WTC11 (cell line): ENCODE results near the gene TNFRSF14.

Experiments
- NR1H2 ChIP-seq: sonication (generic); formaldehyde crosslinking; IDR thresholded peaks from 2 replicates; pipeline ENCODE4 v1.9.0; 2021; ENCODE audit warnings: mild to moderate bottlenecking, moderate library complexity, missing genetic modification reagents
- TEAD1 ChIP-seq: sonication (generic); formaldehyde crosslinking; IDR thresholded peaks from 2 replicates; pipeline ENCODE4 v1.8.0; 2022; ENCODE audit warnings: mild to moderate bottlenecking, missing genetic modification reagents
- TF ChIP-seq, protein P1 (sequence below): fragments of 200-600 bp; IDR thresholded peaks from 2 replicates; pipeline ENCODE4 v1.8.0; 2022; ENCODE audit warnings: antibody characterized with exemption
- TF ChIP-seq, protein P2 (sequence below): fragments of 250-450 bp; sonication (Bioruptor Pico); IDR thresholded peaks from 2 replicates; pipeline ENCODE4 v1.9.0; 2021; ENCODE audit warnings: mild to moderate bottlenecking
- TF ChIP-seq, protein P3 (sequence below): fragments of 250-450 bp; sonication (Bioruptor Pico); IDR thresholded peaks from 2 replicates; pipeline ENCODE4 v2.1.2; 2022; ENCODE audit warnings: mild to moderate bottlenecking, moderate library complexity
- TF ChIP-seq, protein P4 (sequence below): sonication (generic); formaldehyde crosslinking; IDR thresholded peaks from 2 replicates; pipeline ENCODE4 v1.8.0; 2022; ENCODE audit warnings: mild to moderate bottlenecking, missing genetic modification reagents
- TF ChIP-seq, protein P5 (sequence below): fragments of 250-450 bp; sonication (Bioruptor Pico); IDR thresholded peaks from 2 replicates; pipeline ENCODE4 v1.9.0; 2021; ENCODE audit warnings: mild to moderate bottlenecking
- TF ChIP-seq, protein P6 (sequence below): sonication (generic); formaldehyde crosslinking; IDR thresholded peaks from 2 replicates; pipeline ENCODE4 v1.8.1; 2023; ENCODE audit warnings: mild to moderate bottlenecking, missing genetic modification reagents
- TF ChIP-seq, protein P7 (sequence below): sonication (generic); formaldehyde crosslinking; IDR thresholded peaks from 2 replicates; pipeline ENCODE4 v1.8.1; 2023; ENCODE audit warnings: mild to moderate bottlenecking, moderate library complexity, missing genetic modification reagents
- TF ChIP-seq, protein P8 (sequence below): sonication (generic); formaldehyde crosslinking; IDR thresholded peaks from 2 replicates; pipeline ENCODE4 v1.8.1; 2023; ENCODE audit warnings: mild to moderate bottlenecking, missing genetic modification reagents, borderline replicate concordance
- TF ChIP-seq, protein P9 (sequence below): sonication (generic); formaldehyde crosslinking; IDR thresholded peaks from 2 replicates; pipeline ENCODE4 v1.8.0; 2023; ENCODE audit warnings: missing genetic modification reagents
- TF ChIP-seq, protein P10 (sequence below): sonication (generic); formaldehyde crosslinking; conservative IDR thresholded peaks from 2 replicates; pipeline ENCODE4 v1.8.1; 2022; ENCODE audit warnings: mild to moderate bottlenecking, missing genetic modification reagents

DNA sequence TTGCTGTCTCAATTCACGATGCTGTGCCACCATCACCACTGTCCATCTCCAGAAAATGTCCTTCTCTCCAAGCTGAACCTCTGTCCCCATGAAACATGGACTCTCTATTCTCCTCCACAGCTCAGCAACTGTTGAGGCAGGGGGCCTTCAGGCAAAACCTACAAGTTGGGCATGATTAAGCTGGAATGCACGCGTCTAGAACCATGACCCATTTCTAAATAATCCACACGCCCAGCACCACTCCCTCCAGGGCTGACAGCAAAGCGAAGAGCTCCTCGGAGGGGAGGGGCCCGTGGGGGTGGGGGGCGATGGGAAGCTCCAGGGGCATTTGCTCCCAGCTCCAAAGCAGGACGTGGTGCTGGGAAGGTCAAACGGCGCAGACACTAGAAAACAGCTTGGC is 22.8 kb upstream of the TNFRSF14 start:
- TF ChIP-seq, protein P1, sequence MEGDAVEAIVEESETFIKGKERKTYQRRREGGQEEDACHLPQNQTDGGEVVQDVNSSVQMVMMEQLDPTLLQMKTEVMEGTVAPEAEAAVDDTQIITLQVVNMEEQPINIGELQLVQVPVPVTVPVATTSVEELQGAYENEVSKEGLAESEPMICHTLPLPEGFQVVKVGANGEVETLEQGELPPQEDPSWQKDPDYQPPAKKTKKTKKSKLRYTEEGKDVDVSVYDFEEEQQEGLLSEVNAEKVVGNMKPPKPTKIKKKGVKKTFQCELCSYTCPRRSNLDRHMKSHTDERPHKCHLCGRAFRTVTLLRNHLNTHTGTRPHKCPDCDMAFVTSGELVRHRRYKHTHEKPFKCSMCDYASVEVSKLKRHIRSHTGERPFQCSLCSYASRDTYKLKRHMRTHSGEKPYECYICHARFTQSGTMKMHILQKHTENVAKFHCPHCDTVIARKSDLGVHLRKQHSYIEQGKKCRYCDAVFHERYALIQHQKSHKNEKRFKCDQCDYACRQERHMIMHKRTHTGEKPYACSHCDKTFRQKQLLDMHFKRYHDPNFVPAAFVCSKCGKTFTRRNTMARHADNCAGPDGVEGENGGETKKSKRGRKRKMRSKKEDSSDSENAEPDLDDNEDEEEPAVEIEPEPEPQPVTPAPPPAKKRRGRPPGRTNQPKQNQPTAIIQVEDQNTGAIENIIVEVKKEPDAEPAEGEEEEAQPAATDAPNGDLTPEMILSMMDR = no peak
- TF ChIP-seq, protein P2, sequence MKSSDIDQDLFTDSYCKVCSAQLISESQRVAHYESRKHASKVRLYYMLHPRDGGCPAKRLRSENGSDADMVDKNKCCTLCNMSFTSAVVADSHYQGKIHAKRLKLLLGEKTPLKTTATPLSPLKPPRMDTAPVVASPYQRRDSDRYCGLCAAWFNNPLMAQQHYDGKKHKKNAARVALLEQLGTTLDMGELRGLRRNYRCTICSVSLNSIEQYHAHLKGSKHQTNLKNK (CRISPR knock-in tag) = no peak
- TF ChIP-seq, protein P3, sequence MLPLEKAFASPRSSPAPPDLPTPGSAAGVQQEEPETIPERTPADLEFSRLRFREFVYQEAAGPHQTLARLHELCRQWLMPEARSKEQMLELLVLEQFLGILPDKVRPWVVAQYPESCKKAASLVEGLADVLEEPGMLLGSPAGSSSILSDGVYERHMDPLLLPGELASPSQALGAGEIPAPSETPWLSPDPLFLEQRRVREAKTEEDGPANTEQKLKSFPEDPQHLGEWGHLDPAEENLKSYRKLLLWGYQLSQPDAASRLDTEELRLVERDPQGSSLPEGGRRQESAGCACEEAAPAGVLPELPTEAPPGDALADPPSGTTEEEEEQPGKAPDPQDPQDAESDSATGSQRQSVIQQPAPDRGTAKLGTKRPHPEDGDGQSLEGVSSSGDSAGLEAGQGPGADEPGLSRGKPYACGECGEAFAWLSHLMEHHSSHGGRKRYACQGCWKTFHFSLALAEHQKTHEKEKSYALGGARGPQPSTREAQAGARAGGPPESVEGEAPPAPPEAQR = no peak
- TF ChIP-seq, protein P4, sequence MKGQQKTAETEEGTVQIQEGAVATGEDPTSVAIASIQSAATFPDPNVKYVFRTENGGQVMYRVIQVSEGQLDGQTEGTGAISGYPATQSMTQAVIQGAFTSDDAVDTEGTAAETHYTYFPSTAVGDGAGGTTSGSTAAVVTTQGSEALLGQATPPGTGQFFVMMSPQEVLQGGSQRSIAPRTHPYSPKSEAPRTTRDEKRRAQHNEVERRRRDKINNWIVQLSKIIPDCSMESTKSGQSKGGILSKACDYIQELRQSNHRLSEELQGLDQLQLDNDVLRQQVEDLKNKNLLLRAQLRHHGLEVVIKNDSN (CRISPR knock-in tag) = no peak
- TF ChIP-seq, protein P5, sequence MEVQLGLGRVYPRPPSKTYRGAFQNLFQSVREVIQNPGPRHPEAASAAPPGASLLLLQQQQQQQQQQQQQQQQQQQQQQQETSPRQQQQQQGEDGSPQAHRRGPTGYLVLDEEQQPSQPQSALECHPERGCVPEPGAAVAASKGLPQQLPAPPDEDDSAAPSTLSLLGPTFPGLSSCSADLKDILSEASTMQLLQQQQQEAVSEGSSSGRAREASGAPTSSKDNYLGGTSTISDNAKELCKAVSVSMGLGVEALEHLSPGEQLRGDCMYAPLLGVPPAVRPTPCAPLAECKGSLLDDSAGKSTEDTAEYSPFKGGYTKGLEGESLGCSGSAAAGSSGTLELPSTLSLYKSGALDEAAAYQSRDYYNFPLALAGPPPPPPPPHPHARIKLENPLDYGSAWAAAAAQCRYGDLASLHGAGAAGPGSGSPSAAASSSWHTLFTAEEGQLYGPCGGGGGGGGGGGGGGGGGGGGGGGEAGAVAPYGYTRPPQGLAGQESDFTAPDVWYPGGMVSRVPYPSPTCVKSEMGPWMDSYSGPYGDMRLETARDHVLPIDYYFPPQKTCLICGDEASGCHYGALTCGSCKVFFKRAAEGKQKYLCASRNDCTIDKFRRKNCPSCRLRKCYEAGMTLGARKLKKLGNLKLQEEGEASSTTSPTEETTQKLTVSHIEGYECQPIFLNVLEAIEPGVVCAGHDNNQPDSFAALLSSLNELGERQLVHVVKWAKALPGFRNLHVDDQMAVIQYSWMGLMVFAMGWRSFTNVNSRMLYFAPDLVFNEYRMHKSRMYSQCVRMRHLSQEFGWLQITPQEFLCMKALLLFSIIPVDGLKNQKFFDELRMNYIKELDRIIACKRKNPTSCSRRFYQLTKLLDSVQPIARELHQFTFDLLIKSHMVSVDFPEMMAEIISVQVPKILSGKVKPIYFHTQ (CRISPR knock-in tag) = no peak
- TF ChIP-seq, protein P6, sequence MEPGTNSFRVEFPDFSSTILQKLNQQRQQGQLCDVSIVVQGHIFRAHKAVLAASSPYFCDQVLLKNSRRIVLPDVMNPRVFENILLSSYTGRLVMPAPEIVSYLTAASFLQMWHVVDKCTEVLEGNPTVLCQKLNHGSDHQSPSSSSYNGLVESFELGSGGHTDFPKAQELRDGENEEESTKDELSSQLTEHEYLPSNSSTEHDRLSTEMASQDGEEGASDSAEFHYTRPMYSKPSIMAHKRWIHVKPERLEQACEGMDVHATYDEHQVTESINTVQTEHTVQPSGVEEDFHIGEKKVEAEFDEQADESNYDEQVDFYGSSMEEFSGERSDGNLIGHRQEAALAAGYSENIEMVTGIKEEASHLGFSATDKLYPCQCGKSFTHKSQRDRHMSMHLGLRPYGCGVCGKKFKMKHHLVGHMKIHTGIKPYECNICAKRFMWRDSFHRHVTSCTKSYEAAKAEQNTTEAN = no peak
- TF ChIP-seq, protein P7, sequence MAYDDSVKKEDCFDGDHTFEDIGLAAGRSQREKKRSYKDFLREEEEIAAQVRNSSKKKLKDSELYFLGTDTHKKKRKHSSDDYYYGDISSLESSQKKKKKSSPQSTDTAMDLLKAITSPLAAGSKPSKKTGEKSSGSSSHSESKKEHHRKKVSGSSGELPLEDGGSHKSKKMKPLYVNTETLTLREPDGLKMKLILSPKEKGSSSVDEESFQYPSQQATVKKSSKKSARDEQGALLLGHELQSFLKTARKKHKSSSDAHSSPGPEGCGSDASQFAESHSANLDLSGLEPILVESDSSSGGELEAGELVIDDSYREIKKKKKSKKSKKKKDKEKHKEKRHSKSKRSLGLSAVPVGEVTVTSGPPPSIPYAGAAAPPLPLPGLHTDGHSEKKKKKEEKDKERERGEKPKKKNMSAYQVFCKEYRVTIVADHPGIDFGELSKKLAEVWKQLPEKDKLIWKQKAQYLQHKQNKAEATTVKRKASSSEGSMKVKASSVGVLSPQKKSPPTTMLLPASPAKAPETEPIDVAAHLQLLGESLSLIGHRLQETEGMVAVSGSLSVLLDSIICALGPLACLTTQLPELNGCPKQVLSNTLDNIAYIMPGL (CRISPR knock-in tag) = no peak
- no peak for TF ChIP-seq NR1H2
- TF ChIP-seq, protein P8, sequence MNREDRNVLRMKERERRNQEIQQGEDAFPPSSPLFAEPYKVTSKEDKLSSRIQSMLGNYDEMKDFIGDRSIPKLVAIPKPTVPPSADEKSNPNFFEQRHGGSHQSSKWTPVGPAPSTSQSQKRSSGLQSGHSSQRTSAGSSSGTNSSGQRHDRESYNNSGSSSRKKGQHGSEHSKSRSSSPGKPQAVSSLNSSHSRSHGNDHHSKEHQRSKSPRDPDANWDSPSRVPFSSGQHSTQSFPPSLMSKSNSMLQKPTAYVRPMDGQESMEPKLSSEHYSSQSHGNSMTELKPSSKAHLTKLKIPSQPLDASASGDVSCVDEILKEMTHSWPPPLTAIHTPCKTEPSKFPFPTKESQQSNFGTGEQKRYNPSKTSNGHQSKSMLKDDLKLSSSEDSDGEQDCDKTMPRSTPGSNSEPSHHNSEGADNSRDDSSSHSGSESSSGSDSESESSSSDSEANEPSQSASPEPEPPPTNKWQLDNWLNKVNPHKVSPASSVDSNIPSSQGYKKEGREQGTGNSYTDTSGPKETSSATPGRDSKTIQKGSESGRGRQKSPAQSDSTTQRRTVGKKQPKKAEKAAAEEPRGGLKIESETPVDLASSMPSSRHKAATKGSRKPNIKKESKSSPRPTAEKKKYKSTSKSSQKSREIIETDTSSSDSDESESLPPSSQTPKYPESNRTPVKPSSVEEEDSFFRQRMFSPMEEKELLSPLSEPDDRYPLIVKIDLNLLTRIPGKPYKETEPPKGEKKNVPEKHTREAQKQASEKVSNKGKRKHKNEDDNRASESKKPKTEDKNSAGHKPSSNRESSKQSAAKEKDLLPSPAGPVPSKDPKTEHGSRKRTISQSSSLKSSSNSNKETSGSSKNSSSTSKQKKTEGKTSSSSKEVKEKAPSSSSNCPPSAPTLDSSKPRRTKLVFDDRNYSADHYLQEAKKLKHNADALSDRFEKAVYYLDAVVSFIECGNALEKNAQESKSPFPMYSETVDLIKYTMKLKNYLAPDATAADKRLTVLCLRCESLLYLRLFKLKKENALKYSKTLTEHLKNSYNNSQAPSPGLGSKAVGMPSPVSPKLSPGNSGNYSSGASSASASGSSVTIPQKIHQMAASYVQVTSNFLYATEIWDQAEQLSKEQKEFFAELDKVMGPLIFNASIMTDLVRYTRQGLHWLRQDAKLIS = no peak
- TF ChIP-seq, protein P9, sequence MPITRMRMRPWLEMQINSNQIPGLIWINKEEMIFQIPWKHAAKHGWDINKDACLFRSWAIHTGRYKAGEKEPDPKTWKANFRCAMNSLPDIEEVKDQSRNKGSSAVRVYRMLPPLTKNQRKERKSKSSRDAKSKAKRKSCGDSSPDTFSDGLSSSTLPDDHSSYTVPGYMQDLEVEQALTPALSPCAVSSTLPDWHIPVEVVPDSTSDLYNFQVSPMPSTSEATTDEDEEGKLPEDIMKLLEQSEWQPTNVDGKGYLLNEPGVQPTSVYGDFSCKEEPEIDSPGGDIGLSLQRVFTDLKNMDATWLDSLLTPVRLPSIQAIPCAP (CRISPR knock-in tag) = no peak
- TF ChIP-seq, protein P10, sequence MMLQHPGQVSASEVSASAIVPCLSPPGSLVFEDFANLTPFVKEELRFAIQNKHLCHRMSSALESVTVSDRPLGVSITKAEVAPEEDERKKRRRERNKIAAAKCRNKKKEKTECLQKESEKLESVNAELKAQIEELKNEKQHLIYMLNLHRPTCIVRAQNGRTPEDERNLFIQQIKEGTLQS (CRISPR knock-in tag) = no peak
- TF ChIP-seq TEAD1 = no peak
